ENCODE data around the gene LRRC63. TPM values are rescaled to one million over a fixed set of nuclear protein-coding genes. Genes with fewer than 3 reads are reported as not detected.
A peak's percentile ranks its signal among the peaks of the same experiment; 100 is the strongest.

Gene LRRC63
- total and polyA plus RNA-seq, 9 of the 15 experiments (the other 6 are each of a cell fraction or from before 2014, with no cell fraction given), result 0.07 to 0.41 (median 0.24) TPM; not detected in 1

GRCh38 chr13:46296115-46296822, 84.5 kb downstream of the LRRC63 start (continued):
- TF ChIP-seq, protein P1, sequence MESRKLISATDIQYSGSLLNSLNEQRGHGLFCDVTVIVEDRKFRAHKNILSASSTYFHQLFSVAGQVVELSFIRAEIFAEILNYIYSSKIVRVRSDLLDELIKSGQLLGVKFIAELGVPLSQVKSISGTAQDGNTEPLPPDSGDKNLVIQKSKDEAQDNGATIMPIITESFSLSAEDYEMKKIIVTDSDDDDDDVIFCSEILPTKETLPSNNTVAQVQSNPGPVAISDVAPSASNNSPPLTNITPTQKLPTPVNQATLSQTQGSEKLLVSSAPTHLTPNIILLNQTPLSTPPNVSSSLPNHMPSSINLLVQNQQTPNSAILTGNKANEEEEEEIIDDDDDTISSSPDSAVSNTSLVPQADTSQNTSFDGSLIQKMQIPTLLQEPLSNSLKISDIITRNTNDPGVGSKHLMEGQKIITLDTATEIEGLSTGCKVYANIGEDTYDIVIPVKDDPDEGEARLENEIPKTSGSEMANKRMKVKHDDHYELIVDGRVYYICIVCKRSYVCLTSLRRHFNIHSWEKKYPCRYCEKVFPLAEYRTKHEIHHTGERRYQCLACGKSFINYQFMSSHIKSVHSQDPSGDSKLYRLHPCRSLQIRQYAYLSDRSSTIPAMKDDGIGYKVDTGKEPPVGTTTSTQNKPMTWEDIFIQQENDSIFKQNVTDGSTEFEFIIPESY (CRISPR knock-in tag; IDR thresholded peaks at IDR 0.05), result no peak
- TF ChIP-seq, protein P2, sequence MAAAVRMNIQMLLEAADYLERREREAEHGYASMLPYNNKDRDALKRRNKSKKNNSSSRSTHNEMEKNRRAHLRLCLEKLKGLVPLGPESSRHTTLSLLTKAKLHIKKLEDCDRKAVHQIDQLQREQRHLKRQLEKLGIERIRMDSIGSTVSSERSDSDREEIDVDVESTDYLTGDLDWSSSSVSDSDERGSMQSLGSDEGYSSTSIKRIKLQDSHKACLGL (CRISPR knock-in tag; IDR thresholded peaks at IDR 0.05; ENCODE audit: borderline replicate concordance, poor library complexity, severe bottlenecking), result no peak
- TF ChIP-seq NUFIP1 (IDR thresholded peaks at IDR 0.05; ENCODE audit: partially characterized antibody) (no peak), ZSCAN32 (CRISPR knock-in tag; IDR thresholded peaks at IDR 0.05) (peak; percentile 81), SMARCA5 (IDR thresholded peaks at IDR 0.05) (no peak), BRCA1 (IDR thresholded peaks at IDR 0.05) (no peak), BRCA1 (CRISPR knock-in tag; IDR thresholded peaks at IDR 0.05) (no peak), SP2 (IDR thresholded peaks at IDR 0.05; ENCODE audit: extremely low read depth, low read depth, low read length, poor library complexity, severe bottlenecking) (no peak), RBM22 (IDR thresholded peaks at IDR 0.05; ENCODE audit: low read depth, low read length, poor library complexity, severe bottlenecking) (no peak), ZNF197 (CRISPR knock-in tag; IDR thresholded peaks at IDR 0.05; ENCODE audit: low read depth) (no peak), FOXM1 (IDR thresholded peaks at IDR 0.05; ENCODE audit: low read depth) (no peak), FOXM1 (CRISPR knock-in tag; IDR thresholded peaks at IDR 0.05; ENCODE audit: low read depth) (no peak), TAL1 (IDR thresholded peaks at IDR 0.05) (no peak), CCNT2 (IDR thresholded peaks at IDR 0.05; ENCODE audit: borderline replicate concordance, extremely low read depth, insufficient read length, low read depth, low read length) (no peak), SMAD4 (CRISPR knock-in tag; conservative IDR thresholded peaks at IDR 0.05) (peak; percentile 60), ATF3 (IDR thresholded peaks at IDR 0.05) (peak; percentile 80), ATF3 (CRISPR knock-in tag; conservative IDR thresholded peaks at IDR 0.05) (no peak), DMBX1 (CRISPR knock-in tag; IDR thresholded peaks at IDR 0.05; ENCODE audit: borderline replicate concordance) (peak; percentile 42; the same call in 1 of the 2 replicates), ELF2 (CRISPR knock-in tag; IDR thresholded peaks at IDR 0.05) (no peak), CHD2 (IDR thresholded peaks at IDR 0.05; ENCODE audit: low read depth, low read length) (no peak), ZNF584 (CRISPR knock-in tag; IDR thresholded peaks at IDR 0.05; ENCODE audit: low read depth) (0 out of 2 replicates have a peak, but pooled peaks have one; percentile 26), NR3C1 (CRISPR knock-in tag; IDR thresholded peaks at IDR 0.05) (no peak)

Measured in K562 (cell line).